ENCODE data around the gene CACHD1. TPM values are rescaled to one million over a fixed set of nuclear protein-coding genes. Genes with fewer than 3 reads are reported as not detected.

CACHD1 gene
- total and polyA plus RNA-seq, 11 donors, result 0.89 to 10.0 (median 2.4) TPM

- Histone ChIP-seq H3K27me3 (no peaks in the 10 kb centered on the region), H3K4me1 (peaks cover 0 to 6% (median 0%) of the 10 kb centered on the region in 12 donors), H3K27ac (no peak overlapping the region), H3K36me3 (no peaks in the 10 kb centered on the region), H3K4me3 (no peak overlapping the region), H3K9me3 (peaks cover 0 to 6% (median 0%) of the 10 kb centered on the region in 12 donors)
- no peak for TF ChIP-seq POLR2A (IDR thresholded peaks at IDR 0.05)
- TF ChIP-seq, protein P1, sequence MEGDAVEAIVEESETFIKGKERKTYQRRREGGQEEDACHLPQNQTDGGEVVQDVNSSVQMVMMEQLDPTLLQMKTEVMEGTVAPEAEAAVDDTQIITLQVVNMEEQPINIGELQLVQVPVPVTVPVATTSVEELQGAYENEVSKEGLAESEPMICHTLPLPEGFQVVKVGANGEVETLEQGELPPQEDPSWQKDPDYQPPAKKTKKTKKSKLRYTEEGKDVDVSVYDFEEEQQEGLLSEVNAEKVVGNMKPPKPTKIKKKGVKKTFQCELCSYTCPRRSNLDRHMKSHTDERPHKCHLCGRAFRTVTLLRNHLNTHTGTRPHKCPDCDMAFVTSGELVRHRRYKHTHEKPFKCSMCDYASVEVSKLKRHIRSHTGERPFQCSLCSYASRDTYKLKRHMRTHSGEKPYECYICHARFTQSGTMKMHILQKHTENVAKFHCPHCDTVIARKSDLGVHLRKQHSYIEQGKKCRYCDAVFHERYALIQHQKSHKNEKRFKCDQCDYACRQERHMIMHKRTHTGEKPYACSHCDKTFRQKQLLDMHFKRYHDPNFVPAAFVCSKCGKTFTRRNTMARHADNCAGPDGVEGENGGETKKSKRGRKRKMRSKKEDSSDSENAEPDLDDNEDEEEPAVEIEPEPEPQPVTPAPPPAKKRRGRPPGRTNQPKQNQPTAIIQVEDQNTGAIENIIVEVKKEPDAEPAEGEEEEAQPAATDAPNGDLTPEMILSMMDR (IDR thresholded peaks at IDR 0.05), result no peak
- no peak for ATAC-seq
- 74 to 89% (median 81%) methylated on average over 2 of the region's 2 CpGs for WGBS, 4 donors
- DNase-seq, result no peak
- intact Hi-C loops (cut with DNase I), result no loop called here
These were observed 233.7 kb downstream of the CACHD1 start for GRCh38 chr1:64703600-64703999.

DNA sequence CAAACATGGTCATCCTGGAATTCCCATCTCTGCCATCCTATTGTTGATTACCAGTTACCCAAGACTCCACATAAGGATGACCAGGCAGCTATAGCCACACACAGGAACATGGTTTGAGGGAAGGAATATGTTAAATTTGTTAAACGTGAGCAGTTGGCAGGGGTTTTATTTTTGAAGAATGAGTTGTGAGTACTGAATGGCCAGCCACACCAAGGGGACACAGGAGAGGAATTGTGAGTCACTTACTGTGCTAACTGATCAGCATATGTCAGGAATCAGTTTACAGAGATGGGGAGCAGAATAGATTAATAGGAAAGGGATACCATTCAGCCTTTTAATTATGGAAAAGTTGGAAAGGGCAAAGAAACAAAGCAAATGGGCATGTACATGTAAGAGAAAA, 235.7 kb downstream of the CACHD1 start:
- WGBS, 4 donors, result 40 to 61% (median 42%) methylated on average over 1 of the region's 1 CpG
- TF ChIP-seq, protein P1 (IDR thresholded peaks at IDR 0.05), result no peak
- no peak for TF ChIP-seq POLR2A (IDR thresholded peaks at IDR 0.05)
- no peaks in the 10 kb centered on the region for H3K36me3 ChIP-seq
- H3K4me3 ChIP-seq, result no peak overlapping the region
- peaks cover 0 to 6% (median 0%) of the 10 kb centered on the region in 12 donors for H3K9me3 ChIP-seq
- ATAC-seq, result no peak
- H3K27me3 ChIP-seq, result no peaks in the 10 kb centered on the region
- intact Hi-C loops (cut with DNase I), result no loop called here
- no peak for DNase-seq
- H3K27ac ChIP-seq, result no peak overlapping the region
- peaks cover 0 to 6% (median 0%) of the 10 kb centered on the region in 12 donors for H3K4me1 ChIP-seq

DNA sequence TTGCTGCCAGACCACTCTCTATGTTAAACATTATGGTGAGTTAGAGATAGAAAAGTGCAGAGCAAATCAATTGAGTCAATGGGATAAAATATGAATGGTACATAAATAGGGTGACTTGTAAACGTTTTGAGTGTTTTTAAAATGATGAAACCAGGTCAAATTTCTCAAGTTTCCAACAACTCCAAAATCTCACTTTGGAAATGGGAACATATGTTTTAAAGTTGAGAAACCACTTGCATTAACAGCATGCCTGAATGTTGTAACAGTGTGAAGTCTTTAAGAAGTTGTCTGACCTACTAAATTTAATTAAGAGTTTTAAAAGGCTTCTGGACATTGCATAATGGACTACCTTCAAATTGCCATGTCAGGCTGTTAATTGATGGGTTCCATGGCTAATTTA, 241.3 kb downstream of the CACHD1 start:
- TF ChIP-seq POLR2A (IDR thresholded peaks at IDR 0.05), result no peak
- TF ChIP-seq, protein P1 (IDR thresholded peaks at IDR 0.05), result no peak
- ATAC-seq, result no peak
- H3K9me3 ChIP-seq, result no peaks in the 10 kb centered on the region
- intact Hi-C loops (cut with DNase I), result no loop called here
- H3K4me1 ChIP-seq, result no peaks in the 10 kb centered on the region
- no peak for DNase-seq
- H3K4me3 ChIP-seq, result no peak overlapping the region
- no peak overlapping the region for H3K27ac ChIP-seq
- no peaks in the 10 kb centered on the region for H3K27me3 ChIP-seq
- WGBS, 4 donors, result 47 to 58% (median 51%) methylated on average over 1 of the region's 1 CpG
- no peaks in the 10 kb centered on the region for H3K36me3 ChIP-seq

- Histone ChIP-seq H3K27ac (no peak overlapping the region), H3K9me3 (no peaks in the 10 kb centered on the region), H3K36me3 (no peaks in the 10 kb centered on the region), H3K27me3 (no peaks in the 10 kb centered on the region), H3K4me3 (no peak overlapping the region), H3K4me1 (no peaks in the 10 kb centered on the region)
- WGBS, 4 donors, result 83 to 97% (median 86%) methylated on average over 2 of the region's 2 CpGs
- intact Hi-C loops (cut with DNase I), result no loop called here
- ATAC-seq (no peak), DNase-seq (no peak)
- TF ChIP-seq, protein P1 (IDR thresholded peaks at IDR 0.05), result no peak
- TF ChIP-seq POLR2A (IDR thresholded peaks at IDR 0.05), result no peak
These were observed 242.1 kb downstream of the CACHD1 start for GRCh38 chr1:64712049-64712448.
